Aorta (tissue), 5 donors: ENCODE data around the gene SPATA6L. TPM values are rescaled to one million over a fixed set of nuclear protein-coding genes. Genes with fewer than 3 reads are reported as not detected.

ENCODE experiments used
- ATAC-seq: fragments of 200-7000 bp; cut with Tn5 transposase; one replicate; pipeline ENCODE4 v1.9.1; 2022; ENCODE audit warnings: moderate library complexity; ENCODE audit not compliant: low FRiP score
- DNase-seq, 2 donors: peaks; one replicate each; pipeline ENCODE4 v3.0.0-alpha.2; 2020
- H3K27ac ChIP-seq, 2 donors: one replicate each; pipeline ENCODE4 v1.5.1; 2013; ENCODE audit warnings: low read length in 2 of 2, mild to moderate bottlenecking in 2 of 2, moderate library complexity in 2 of 2, control low read depth in 1 of 2, inconsistent platforms in 1 of 2, low read depth in 1 of 2
- H3K27me3 ChIP-seq, 2 donors: one replicate each; pipeline ENCODE4 v1.6.1; 2013; ENCODE audit warnings: control low read depth in 1 of 2, low read length in 1 of 2, mild to moderate bottlenecking in 1 of 2, moderate library complexity in 1 of 2; ENCODE audit not compliant: insufficient read depth in 2 of 2, control insufficient read depth in 1 of 2
- H3K36me3 ChIP-seq, 2 donors: one replicate each; pipeline ENCODE4 v1.6.1; 2013; ENCODE audit warnings: control low read depth in 1 of 2, low read length in 1 of 2, mild to moderate bottlenecking in 1 of 2; ENCODE audit not compliant: insufficient read depth in 2 of 2, control insufficient read depth in 1 of 2
- H3K4me1 ChIP-seq, 2 donors: one replicate each; pipeline ENCODE4 v1.6.1; 2013; ENCODE audit warnings: low read length in 2 of 2, control low read depth in 1 of 2, mild to moderate bottlenecking in 1 of 2, moderate library complexity in 1 of 2; ENCODE audit not compliant: insufficient read depth in 2 of 2, control insufficient read depth in 1 of 2
- H3K4me3 ChIP-seq, 2 donors: one replicate each; pipeline ENCODE4 v1.5.1; 2013; ENCODE audit warnings: low read length in 2 of 2, control low read depth in 1 of 2, mild to moderate bottlenecking in 1 of 2
- H3K9me3 ChIP-seq: one replicate; pipeline ENCODE4 v1.6.1; 2013; ENCODE audit warnings: mild to moderate bottlenecking, low read length; ENCODE audit not compliant: control insufficient read depth
- WGBS, 2 donors: extraction: QIAGEN DNeasy Blood & Tissue Kit; methylation state at CpG; one replicate each; pipeline ENCODE4 v1.1.7; 2013; 5-methylcytosine and 5-hydroxymethylcytosine counted together
- intact Hi-C, 2 donors: fragments of 100-400 bp; cut with DNase I; formaldehyde crosslinking; loops; one replicate each; pipeline versions ENCODE4 v1.14.2 to v1.15.0; 2022
- polyA plus RNA-seq, 2 donors: library from polyadenylated mRNA; stranded (reverse); fragments of 200-250 nt; gene quantifications; one replicate each; pipeline ENCODE4 v1.2.3, GENCODE V29; 2013
- total RNA-seq, 2 donors: library from RNA; stranded (reverse); fragmentation: NEBNext Ultra II Directional; extraction: Animal tissue kit (Norgen Biotek cat#: 25700); gene quantifications; one replicate each; pipeline ENCODE4 v1.2.1, GENCODE V29; 2021
- donor health status: healthy with polysubstance abuse.
- donor health status: Bipolar disorder and iron deficiency.
- donor health status: DM: no; HTN: no; CAD: no.
- donor health status: DM: no; HTN: no; CAD: no.
- donor health status: DM: yes; HTN: yes; CAD: no.

The SPATA6L gene
- total and polyA plus RNA-seq, 4 donors, result 1.0 to 6.7 (median 2.8) TPM

GRCh38 chr9:4592886-4593285, 73.4 kb downstream of the SPATA6L start:
- WGBS, 2 donors, result 80 to 88% methylated on average over 1 of the region's 1 CpG
- no peak for ATAC-seq
- H3K27me3 ChIP-seq, result no peaks in the 10 kb centered on the region
- H3K27ac ChIP-seq, result no peak overlapping the region
- no peak overlapping the region for H3K4me3 ChIP-seq
- intact Hi-C loops, result no loop called here
- peaks cover 0 to 2% of the 10 kb centered on the region in 2 donors for H3K4me1 ChIP-seq
- DNase-seq, result no peak
- H3K36me3 ChIP-seq, result no peaks in the 10 kb centered on the region
- peaks cover 1% of the 10 kb centered on the region for H3K9me3 ChIP-seq

- H3K4me3 ChIP-seq, result no peak overlapping the region
- intact Hi-C loops, result no loop called here
- H3K9me3 ChIP-seq, result peaks cover 1% of the 10 kb centered on the region
- H3K27ac ChIP-seq, result no peak overlapping the region
- 61 to 67% methylated on average over 3 of the region's 3 CpGs for WGBS, 2 donors
- ATAC-seq (no peak), DNase-seq (no peak)
- peaks cover 0 to 2% of the 10 kb centered on the region in 2 donors for H3K4me1 ChIP-seq
- H3K36me3 ChIP-seq, result no peaks in the 10 kb centered on the region
- no peaks in the 10 kb centered on the region for H3K27me3 ChIP-seq
Observed at GRCh38 chr9:4592295-4592694, 74.0 kb downstream of the SPATA6L start.

GRCh38 chr9:4591123-4591500, 75.2 kb downstream of the SPATA6L start:
- peaks cover 1% of the 10 kb centered on the region for H3K9me3 ChIP-seq
- H3K27ac ChIP-seq, result no peak overlapping the region
- H3K4me1 ChIP-seq, result peaks cover 0 to 2% of the 10 kb centered on the region in 2 donors
- intact Hi-C loops, result no loop called here
- WGBS, 2 donors, result 3 to 10% methylated on average over 4 of the region's 4 CpGs
- ATAC-seq, result no peak
- no peaks in the 10 kb centered on the region for H3K27me3 ChIP-seq
- DNase-seq, result no peak
- no peaks in the 10 kb centered on the region for H3K36me3 ChIP-seq
- H3K4me3 ChIP-seq, result no peak overlapping the region

GRCh38 chr9:4590430-4591122, 75.7 kb downstream of the SPATA6L start:
- Histone ChIP-seq H3K4me1 (peaks cover 0 to 2% of the 10 kb centered on the region in 2 donors), H3K4me3 (no peak overlapping the region), H3K27ac (no peak overlapping the region), H3K27me3 (no peaks in the 10 kb centered on the region), H3K9me3 (peaks cover 1% of the 10 kb centered on the region), H3K36me3 (no peaks in the 10 kb centered on the region)
- WGBS, 2 donors, result 79 to 84% methylated on average over 8 of the region's 8 CpGs
- no peak for ATAC-seq
- DNase-seq, result no peak
- intact Hi-C loops, result no loop called here

- Histone ChIP-seq H3K4me1 (peaks cover 0 to 2% of the 10 kb centered on the region in 2 donors), H3K36me3 (peaks cover 0 to 1% of the 10 kb centered on the region in 2 donors), H3K27ac (no peak overlapping the region), H3K27me3 (no peaks in the 10 kb centered on the region), H3K4me3 (no peak overlapping the region), H3K9me3 (peaks cover 1% of the 10 kb centered on the region)
- intact Hi-C loops, result no loop called here
- ATAC-seq, result no peak
- DNase-seq, result no peak
- WGBS, 2 donors, result 55 to 77% methylated on average over 2 of the region's 2 CpGs
Observed at GRCh38 chr9:4588721-4589120, 77.6 kb downstream of the SPATA6L start.

- DNase-seq, result no peak
- no peak for ATAC-seq
- H3K9me3 ChIP-seq, result peaks cover 1% of the 10 kb centered on the region
- no peak overlapping the region for H3K27ac ChIP-seq
- no peaks in the 10 kb centered on the region for H3K4me1 ChIP-seq
- H3K27me3 ChIP-seq, result no peaks in the 10 kb centered on the region
- H3K36me3 ChIP-seq, result peaks cover 0 to 1% of the 10 kb centered on the region in 2 donors
- H3K4me3 ChIP-seq, result no peak overlapping the region
- WGBS, 2 donors, result 84 to 92% methylated on average over 5 of the region's 5 CpGs
- intact Hi-C loops, result no loop called here
Observed at GRCh38 chr9:4585135-4585534, 81.1 kb downstream of the SPATA6L start.

- no peaks in the 10 kb centered on the region for H3K27me3 ChIP-seq
- peaks cover 0 to 1% of the 10 kb centered on the region in 2 donors for H3K36me3 ChIP-seq
- 92 to 99% methylated on average over 1 of the region's 1 CpG for WGBS, 2 donors
- H3K4me3 ChIP-seq, result no peak overlapping the region
- H3K9me3 ChIP-seq, result peaks cover 1% of the 10 kb centered on the region
- intact Hi-C loops, result no loop called here
- ATAC-seq (peak; percentile 43), DNase-seq (no peak)
- H3K27ac ChIP-seq, result no peak overlapping the region
- H3K4me1 ChIP-seq, result no peaks in the 10 kb centered on the region
Observed at GRCh38 chr9:4584636-4585035, 81.6 kb downstream of the SPATA6L start.

- no peak for ATAC-seq
- Histone ChIP-seq H3K9me3 (peaks cover under 1% of the 10 kb centered on the region), H3K36me3 (peaks cover 0 to 1% of the 10 kb centered on the region in 2 donors), H3K4me3 (no peak overlapping the region), H3K27me3 (no peaks in the 10 kb centered on the region), H3K4me1 (no peaks in the 10 kb centered on the region), H3K27ac (no peak overlapping the region)
- intact Hi-C loops, result no loop called here
- 97 to 99% methylated on average over 12 of the region's 12 CpGs for WGBS, 2 donors
- no peak for DNase-seq
Observed at GRCh38 chr9:4583001-4583400, 83.3 kb downstream of the SPATA6L start.

GRCh38 chr9:4581861-4582565, 84.3 kb downstream of the SPATA6L start:
- Histone ChIP-seq H3K4me3 (no peak overlapping the region), H3K27me3 (no peaks in the 10 kb centered on the region), H3K27ac (no peak overlapping the region), H3K4me1 (no peaks in the 10 kb centered on the region), H3K36me3 (peaks cover 0 to 2% of the 10 kb centered on the region in 2 donors), H3K9me3 (no peaks in the 10 kb centered on the region)
- intact Hi-C loops, result no loop called here
- WGBS, 2 donors, result 8 to 14% methylated on average over 1 of the region's 1 CpG
- DNase-seq, result no peak
- no peak for ATAC-seq
